GM12864 (cell line): ENCODE results near the gene PRKCD.
"Not testable (repeated sequence)": the region's sequence is repeated elsewhere in the genome, so short reads cannot be mapped to it uniquely, and the experiment has no call there.

Experiments used
- DNase-seq: peaks from one replicate; pipeline ENCODE4 v3.0.0-alpha.2; 2011; ENCODE audit warnings: low read depth
- H3K4me3 ChIP-seq: 2 replicates; pipeline ENCODE4 v1.5.1; 2011; ENCODE audit warnings: mild to moderate bottlenecking, low read depth, low read length, control low read depth
- TF ChIP-seq, protein P1 (sequence below): IDR thresholded peaks from 2 replicates; pipeline ENCODE4 v1.5.1; 2011; ENCODE audit warnings: low read depth, mild to moderate bottlenecking, moderate library complexity, low read length, control low read depth, inconsistent platforms; ENCODE audit errors: missing control alignments

PRKCD gene

DNA sequence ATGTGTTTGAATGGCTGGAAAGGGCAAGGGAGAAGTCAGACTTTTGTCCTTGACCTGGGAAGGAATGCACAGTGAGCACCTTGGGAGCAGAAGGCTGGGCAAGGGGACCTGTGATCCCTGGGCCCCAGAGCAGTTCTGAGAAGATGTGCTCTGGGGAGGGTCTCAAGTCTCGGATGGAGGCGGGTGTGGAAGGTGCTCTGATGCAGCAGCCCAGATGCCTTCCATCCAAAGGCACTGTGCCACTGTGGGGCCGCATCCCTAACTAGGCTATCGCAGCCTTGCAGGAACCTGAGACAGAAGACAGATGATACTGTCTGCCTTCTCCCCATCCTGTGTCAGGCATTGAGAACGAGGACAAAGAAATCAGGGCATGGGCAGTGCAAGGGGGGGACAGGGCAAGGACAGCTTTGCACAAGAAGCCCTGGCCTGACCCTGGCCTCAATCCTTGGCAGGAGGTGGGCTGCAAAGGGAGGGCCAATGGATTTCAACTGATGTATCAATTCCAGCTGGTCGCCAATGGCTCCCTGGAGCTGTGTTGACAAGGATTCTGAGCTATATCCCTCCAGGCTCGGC is 14.6 kb upstream of the PRKCD start:
- no peak overlapping the region for H3K4me3 ChIP-seq
- DNase-seq = no peak
- TF ChIP-seq, protein P1, sequence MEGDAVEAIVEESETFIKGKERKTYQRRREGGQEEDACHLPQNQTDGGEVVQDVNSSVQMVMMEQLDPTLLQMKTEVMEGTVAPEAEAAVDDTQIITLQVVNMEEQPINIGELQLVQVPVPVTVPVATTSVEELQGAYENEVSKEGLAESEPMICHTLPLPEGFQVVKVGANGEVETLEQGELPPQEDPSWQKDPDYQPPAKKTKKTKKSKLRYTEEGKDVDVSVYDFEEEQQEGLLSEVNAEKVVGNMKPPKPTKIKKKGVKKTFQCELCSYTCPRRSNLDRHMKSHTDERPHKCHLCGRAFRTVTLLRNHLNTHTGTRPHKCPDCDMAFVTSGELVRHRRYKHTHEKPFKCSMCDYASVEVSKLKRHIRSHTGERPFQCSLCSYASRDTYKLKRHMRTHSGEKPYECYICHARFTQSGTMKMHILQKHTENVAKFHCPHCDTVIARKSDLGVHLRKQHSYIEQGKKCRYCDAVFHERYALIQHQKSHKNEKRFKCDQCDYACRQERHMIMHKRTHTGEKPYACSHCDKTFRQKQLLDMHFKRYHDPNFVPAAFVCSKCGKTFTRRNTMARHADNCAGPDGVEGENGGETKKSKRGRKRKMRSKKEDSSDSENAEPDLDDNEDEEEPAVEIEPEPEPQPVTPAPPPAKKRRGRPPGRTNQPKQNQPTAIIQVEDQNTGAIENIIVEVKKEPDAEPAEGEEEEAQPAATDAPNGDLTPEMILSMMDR = no peak

DNA sequence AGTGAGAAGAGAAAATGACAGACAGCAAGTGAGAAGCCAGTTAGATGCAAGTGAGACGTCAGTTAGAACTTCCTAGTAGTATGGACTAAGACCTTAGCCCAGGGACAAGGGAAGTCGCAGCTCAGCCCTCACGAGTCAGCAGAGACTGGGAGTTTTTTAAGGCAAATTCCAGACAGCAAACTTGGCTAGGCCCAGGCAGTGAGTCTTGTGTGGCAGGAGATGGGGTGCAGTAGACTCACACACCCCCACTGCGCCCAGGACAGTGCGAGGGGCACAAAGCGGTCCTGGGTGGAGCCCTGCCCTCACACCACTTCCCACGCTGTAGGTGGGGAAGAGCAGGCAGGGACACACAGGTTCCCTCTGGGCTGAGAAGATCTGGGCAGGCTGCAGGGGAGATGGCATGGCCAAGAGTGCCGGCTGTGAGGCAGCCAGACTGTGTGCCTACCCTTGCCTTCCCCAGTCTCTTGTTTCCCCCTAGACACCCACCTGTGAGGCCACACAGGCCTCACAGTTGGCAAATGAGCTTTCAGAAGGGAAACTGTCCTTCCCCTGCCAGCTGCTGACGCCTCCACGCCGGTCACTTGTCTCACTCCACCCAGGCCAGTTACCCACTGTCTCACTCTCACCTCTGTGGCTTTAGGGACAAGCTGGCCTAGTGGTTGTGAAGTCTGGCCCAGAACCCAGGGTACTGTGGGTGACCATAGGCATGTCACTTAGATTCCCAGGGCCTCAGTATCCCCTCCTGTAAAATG is 13.7 kb upstream of the PRKCD start:
- TF ChIP-seq, protein P1 = no peak
- DNase-seq = no peak
- H3K4me3 ChIP-seq = no peak overlapping the region

DNA sequence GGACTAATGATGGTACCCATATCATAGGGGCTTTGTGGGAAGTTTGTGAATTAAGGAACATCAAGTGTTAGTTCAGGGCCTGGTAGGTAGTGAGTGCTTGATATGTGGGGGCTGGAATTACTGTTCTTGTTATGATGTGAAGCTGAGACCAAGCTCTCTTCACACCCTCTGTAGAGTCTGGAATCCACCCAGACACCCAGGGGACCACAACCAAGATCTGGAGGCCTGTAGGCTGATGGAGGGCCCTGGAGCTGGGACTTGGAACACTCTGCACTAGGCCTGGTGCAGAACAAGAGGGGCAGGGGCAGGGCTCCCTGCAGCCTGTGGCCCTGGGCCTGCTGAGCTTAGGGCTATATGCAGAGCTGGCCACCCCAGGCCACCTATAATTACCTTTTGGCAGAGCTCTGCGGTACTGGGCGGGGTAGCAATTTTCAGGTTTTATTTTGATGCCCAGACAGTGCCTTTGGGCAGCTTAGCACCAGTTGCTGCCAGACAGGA is 13.1 kb upstream of the PRKCD start:
- no peak overlapping the region for H3K4me3 ChIP-seq
- no peak for DNase-seq
- TF ChIP-seq, protein P1 = no peak

DNA sequence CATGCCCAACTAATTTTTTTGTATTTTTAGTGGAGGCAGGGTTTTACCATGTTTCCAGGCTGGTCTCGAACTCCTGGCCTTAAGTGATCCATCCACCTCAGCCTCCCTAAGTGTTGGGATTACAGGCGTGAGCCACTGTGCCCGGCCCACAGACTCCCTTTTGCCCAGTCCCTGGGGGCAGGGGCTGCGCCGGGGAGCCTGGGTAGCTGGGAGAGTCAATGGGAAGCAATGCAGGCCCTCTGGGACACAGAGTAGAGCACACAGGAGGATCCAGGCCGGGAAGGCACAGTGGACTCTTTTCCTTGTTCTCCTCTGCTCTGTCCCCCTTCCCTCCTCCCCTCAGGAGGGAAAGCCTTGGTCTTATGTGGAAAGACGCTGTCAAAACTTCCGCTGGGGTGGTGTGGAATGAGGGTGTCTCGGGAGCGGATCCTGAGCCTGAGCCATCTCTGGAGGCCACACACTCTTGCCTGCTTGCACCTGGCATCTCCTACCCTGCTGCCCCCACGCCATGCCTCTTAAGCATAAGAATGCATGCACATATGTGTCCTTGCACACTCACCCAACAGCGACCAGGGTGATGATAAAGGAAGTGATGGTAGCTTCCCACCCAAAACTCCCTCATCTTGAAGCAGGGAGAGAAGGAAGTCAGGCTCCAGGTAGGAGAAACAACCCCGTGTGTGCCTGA is 11.9 kb upstream of the PRKCD start:
- DNase-seq = no peak
- TF ChIP-seq, protein P1 = no peak
- no peak overlapping the region for H3K4me3 ChIP-seq

DNA sequence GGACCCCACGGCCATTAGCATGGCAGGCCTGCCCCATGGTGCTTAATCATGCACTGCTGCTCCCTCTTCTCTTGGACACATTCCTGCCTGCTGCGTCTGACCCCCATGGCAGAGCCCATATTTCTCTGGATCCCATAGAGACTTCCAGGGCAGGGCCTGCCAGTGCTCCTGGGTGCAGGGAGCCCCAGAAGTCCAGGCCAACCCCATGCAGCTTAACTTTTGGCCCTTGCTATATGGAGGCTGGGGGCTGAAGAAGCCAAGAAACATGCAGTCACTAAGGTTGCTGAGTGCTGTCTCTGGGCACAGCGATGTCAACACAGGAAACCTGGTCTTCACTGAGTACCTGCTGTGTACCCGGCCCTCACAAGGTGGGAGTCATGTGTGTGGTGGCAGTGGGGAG is 11.3 kb upstream of the PRKCD start:
- DNase-seq = no peak
- H3K4me3 ChIP-seq = no peak overlapping the region
- TF ChIP-seq, protein P1 = no peak

DNA sequence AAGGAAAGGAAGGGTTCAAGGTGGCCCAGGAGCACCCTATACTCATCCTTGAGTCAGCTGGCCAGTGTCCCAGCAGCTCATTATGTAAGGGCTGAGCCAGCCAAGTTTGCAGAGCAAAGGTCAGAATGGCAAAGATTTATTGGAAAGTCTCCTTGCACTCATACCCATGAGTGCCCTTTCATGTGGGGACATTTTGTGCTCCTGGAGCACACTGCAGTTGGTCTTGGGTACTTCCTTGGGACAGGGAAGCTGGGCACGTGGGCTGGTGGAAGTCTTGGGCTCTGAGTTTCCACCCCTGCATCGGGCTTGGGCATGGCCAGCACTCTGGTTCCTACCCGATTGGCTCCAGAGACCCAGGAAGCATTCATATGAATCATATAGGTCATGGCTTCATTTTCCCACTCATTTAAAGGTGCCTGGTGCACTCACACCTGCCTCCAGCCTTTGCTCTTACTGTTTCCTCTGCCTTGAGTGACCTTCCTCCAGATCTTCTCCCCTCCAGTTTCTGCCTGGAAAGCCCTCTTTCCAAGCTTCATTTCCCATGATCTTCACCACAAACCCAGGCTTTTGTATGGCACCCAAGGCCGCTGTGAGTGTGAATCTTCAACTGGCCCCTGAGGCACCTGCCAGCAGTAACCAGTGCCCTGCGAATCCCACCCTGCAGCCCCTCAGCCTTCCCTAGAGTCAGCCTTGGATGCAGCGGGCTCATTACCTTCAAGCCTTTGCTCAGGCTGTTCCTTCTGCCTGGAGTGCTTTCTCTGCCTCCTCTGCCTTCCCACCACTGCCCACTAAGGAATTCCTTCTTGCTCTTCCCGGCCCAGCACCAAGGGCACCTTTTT is 10.5 kb upstream of the PRKCD start:
- DNase-seq = no peak
- no peak overlapping the region for H3K4me3 ChIP-seq
- TF ChIP-seq, protein P1 = no peak

DNA sequence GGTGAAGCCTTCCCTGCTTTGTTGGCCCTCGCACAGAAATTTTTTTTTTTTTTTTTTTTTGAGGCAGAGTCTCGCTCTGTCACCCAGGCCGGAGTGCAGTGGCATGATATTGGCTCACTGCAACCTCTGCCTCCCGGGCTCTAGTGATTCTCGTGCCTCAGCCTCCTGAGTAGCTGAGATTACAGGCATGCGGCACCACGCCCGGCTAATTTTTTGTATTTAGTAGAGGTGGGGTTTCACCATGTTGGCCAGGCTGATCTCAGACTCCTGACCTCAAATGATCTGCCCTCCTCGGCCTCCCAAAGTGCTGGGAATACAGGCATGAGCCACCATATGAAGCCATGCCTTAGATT is 9.9 kb upstream of the PRKCD start:
- H3K4me3 ChIP-seq, DNase-seq: not testable (repeated sequence)
